GM12864 (cell line): ENCODE results near the gene GRIA1.

ENCODE experiments used
- DNase-seq: peaks from one replicate; pipeline ENCODE4 v3.0.0-alpha.2; 2011; ENCODE audit warnings: low read depth
- H3K4me3 ChIP-seq: 2 replicates; pipeline ENCODE4 v1.5.1; 2011; ENCODE audit warnings: mild to moderate bottlenecking, low read depth, low read length, control low read depth
- TF ChIP-seq, protein P1 (sequence below): IDR thresholded peaks from 2 replicates; pipeline ENCODE4 v1.5.1; 2011; ENCODE audit warnings: low read depth, mild to moderate bottlenecking, moderate library complexity, low read length, control low read depth, inconsistent platforms; ENCODE audit errors: missing control alignments

Gene GRIA1

DNA sequence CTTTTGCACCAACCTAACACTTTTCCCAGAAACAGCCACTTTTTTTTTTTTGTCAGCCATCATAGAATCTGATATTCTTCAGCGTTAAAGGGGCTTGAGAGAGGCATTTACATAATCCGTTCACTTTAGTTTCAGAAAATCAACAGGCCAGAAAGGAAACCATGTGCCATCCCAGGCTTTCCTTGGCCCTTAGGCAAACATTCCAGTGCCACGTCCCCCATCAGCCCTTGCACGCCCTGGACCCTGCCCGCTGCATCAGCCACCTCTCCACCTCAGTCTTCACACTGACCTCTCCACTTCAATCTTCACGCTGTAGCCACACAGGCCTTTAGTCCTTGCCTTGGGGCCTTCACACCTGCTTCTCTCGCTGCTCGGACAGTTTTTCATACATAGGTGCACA lies 123.2 kb downstream of the GRIA1 start:
- no peak overlapping the region for H3K4me3 ChIP-seq
- TF ChIP-seq, protein P1, sequence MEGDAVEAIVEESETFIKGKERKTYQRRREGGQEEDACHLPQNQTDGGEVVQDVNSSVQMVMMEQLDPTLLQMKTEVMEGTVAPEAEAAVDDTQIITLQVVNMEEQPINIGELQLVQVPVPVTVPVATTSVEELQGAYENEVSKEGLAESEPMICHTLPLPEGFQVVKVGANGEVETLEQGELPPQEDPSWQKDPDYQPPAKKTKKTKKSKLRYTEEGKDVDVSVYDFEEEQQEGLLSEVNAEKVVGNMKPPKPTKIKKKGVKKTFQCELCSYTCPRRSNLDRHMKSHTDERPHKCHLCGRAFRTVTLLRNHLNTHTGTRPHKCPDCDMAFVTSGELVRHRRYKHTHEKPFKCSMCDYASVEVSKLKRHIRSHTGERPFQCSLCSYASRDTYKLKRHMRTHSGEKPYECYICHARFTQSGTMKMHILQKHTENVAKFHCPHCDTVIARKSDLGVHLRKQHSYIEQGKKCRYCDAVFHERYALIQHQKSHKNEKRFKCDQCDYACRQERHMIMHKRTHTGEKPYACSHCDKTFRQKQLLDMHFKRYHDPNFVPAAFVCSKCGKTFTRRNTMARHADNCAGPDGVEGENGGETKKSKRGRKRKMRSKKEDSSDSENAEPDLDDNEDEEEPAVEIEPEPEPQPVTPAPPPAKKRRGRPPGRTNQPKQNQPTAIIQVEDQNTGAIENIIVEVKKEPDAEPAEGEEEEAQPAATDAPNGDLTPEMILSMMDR = no peak
- DNase-seq = no peak

DNA sequence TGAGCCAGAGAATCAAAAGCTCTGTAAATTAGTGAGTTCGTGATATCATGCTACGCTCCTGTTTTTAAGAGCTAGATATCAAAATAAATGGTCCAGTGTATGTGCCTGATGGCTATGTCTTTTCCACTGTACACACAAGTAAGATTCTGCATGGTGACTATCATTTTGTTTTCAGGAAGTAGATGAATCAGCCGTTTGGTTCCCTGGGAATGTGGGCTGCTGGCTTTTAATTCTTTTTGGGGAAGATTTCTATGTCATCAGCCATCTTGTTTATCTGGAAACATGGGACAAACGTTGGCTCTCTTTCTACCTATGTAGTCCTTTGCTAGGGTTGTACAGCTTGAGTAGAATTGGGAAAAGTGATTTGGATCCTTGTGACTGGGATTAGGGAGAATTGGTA lies 126.7 kb downstream of the GRIA1 start:
- DNase-seq = no peak
- no peak overlapping the region for H3K4me3 ChIP-seq
- TF ChIP-seq, protein P1 = no peak

DNA sequence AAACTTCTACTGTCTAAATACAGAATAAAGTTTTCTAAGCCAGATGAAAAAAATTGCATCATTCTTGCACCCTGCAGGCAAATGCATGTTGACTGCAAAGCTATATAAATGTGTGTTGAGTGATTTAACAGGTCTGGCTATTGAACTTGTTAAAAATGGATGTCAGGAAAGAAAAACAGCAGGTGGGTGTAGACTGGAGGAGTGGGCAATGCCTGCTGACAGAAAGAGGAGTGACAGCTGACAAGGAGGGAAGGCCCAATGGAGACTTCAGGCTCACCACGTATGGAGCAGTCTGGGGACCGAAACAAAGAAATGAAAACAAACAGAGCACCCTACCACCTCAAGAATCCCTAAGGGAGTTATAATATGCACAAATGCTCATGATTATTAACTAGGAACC lies 127.8 kb downstream of the GRIA1 start:
- no peak for DNase-seq
- H3K4me3 ChIP-seq = no peak overlapping the region
- TF ChIP-seq, protein P1 = no peak

DNA sequence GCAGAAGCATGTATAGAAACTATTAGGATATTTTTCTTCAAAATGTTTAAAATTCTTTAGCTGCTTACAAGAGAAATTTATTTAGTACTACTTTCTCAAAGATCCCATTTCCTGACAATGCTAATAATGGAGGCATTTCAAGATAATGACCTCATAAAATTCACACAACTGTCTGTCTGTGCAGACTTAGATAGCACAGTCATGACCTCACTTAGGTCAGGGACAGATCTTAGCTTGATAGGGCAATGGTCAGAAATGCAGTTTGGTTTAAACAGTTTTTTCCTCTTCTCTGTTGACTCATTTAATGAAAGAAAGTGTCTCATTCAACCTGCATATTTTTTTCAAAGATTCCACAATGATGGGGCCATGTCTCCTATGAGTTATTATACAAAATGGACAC lies 128.4 kb downstream of the GRIA1 start:
- no peak overlapping the region for H3K4me3 ChIP-seq
- DNase-seq = no peak
- TF ChIP-seq, protein P1 = no peak

DNA sequence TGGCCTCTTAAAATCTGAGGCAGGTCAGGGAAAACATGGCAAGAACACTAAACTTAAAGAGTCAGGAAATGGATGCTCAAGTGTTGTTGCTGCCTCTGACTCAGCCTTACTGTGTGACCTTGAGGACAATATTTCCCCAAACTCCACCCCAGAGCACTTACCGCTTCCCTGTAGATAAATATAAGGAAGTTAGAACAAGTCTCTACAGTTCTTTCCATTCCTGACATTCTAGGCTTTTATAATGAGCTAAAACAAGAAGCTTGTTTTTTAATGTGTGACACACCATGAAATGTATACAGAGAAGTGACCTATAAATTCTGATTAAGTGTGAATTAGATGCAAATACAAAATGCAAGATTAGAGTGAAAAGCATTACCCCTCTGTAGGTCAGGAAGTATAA lies 129.3 kb downstream of the GRIA1 start:
- DNase-seq = no peak
- TF ChIP-seq, protein P1 = no peak
- no peak overlapping the region for H3K4me3 ChIP-seq

DNA sequence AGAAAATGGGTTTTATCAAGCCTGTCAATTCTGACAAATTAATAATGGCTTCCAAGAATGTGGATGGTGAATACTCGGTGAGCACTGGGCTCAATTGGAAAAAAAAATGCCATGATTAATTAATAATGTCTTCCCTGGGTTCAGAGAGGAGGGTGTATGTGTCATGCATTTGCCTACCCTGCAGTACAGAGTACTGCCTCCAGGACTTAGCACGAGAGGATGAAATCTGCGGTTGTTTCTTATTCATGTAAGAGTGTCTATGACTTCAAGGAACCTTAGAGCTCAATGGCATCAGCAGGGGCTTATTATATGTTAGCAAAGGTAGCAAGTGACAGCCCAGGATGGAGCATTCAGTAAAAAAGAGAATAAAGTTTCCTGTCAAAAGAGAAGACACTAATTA lies 132.7 kb downstream of the GRIA1 start:
- TF ChIP-seq, protein P1 = no peak
- DNase-seq = no peak

DNA sequence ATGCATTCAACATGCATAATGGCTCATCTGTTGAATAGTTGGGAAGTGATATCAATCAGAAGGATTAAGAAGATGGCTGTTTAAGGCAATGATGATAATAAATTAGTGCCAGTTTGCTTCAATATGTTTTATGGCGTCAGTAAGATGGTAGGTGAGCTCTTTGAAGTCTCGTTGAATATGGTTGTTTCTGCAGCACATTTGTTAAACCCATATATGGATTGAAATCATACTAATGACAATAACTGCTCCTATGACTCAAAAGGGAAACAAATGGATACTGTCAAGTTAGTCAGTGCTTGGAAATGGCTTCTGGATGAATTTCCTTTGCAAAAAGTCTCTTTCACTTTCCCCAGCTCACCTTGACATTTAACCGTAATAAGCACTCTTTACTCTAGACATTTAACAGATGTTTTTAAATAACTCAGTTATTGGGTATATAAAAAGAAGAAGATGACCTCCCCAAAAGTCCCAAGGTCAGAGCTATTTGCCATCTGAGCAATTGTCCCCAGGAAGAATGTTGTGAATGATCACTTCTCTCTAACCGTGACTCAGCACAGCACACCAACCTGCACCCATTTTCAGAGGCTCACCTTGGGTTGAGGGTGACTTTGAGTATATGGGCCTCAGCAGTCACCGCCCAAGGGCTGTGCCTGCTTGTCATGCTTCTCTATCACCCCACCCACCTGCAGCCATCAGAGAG lies 133.4 kb downstream of the GRIA1 start:
- TF ChIP-seq, protein P1 = no peak
- DNase-seq = no peak
- no peak overlapping the region for H3K4me3 ChIP-seq

More for the DNA sequence above, 132.7 kb downstream of the GRIA1 start:
- no peak overlapping the region for H3K4me3 ChIP-seq
